ENCODE data around the gene SORCS3. TPM values are rescaled to one million over a fixed set of nuclear protein-coding genes. Genes with fewer than 3 reads are reported as not detected.

Gene SORCS3
- total and polyA plus RNA-seq, 7 donors, result 0.15 to 1.1 (median 0.33) TPM; not detected in 2

DNA sequence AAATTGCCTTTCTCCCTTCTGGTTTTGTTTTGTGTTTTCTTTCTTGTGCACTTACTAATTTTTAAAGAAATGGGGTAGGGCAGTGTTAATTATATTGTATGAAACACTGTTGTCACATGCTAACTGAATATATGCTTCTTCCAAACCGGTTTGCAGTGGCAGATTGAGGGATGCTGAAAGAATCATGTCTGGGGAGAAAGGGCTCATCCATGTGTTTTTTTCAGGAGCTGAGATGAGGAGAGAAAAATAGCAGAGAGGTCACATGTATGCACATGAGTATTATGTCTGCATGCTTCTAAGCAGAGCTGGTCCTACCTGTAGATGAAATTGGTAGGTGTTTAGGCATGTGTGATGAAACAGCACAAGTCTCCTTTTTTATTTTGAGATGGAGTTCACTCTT, 17.0 kb downstream of the SORCS3 start:
- intact Hi-C loops (cut with DNase I), result no loop called here
- no peak for DNase-seq
- Histone ChIP-seq H3K4me1 (peaks cover 0 to 6% (median 0%) of the 10 kb centered on the region in 4 donors), H3K27ac (no peak overlapping the region), H3K4me3 (no peak overlapping the region), H3K27me3 (no peaks in the 10 kb centered on the region), H3K36me3 (no peaks in the 10 kb centered on the region), H3K9me3 (no peaks in the 10 kb centered on the region)
- TF ChIP-seq, protein P1, sequence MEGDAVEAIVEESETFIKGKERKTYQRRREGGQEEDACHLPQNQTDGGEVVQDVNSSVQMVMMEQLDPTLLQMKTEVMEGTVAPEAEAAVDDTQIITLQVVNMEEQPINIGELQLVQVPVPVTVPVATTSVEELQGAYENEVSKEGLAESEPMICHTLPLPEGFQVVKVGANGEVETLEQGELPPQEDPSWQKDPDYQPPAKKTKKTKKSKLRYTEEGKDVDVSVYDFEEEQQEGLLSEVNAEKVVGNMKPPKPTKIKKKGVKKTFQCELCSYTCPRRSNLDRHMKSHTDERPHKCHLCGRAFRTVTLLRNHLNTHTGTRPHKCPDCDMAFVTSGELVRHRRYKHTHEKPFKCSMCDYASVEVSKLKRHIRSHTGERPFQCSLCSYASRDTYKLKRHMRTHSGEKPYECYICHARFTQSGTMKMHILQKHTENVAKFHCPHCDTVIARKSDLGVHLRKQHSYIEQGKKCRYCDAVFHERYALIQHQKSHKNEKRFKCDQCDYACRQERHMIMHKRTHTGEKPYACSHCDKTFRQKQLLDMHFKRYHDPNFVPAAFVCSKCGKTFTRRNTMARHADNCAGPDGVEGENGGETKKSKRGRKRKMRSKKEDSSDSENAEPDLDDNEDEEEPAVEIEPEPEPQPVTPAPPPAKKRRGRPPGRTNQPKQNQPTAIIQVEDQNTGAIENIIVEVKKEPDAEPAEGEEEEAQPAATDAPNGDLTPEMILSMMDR (IDR thresholded peaks at IDR 0.05), result no peak
- TF ChIP-seq POLR2A (IDR thresholded peaks at IDR 0.05), result no peak
- TF ChIP-seq EP300 (IDR thresholded peaks at IDR 0.05), result no peak
- TF ChIP-seq POLR2AphosphoS5 (IDR thresholded peaks at IDR 0.05), result no peak
- 70 to 83% methylated on average over 1 of the region's 1 CpG for WGBS, 2 donors

GRCh38 chr10:104659809-104660208, 18.7 kb downstream of the SORCS3 start:
- H3K4me3 ChIP-seq, result no peak overlapping the region
- H3K27ac ChIP-seq, result no peak overlapping the region
- TF ChIP-seq EP300 (IDR thresholded peaks at IDR 0.05) (no peak), POLR2AphosphoS5 (IDR thresholded peaks at IDR 0.05) (no peak), POLR2A (IDR thresholded peaks at IDR 0.05) (no peak)
- TF ChIP-seq, protein P1 (IDR thresholded peaks at IDR 0.05), result no peak
- H3K27me3 ChIP-seq, result no peaks in the 10 kb centered on the region
- WGBS, 2 donors, result 45 to 54% methylated on average over 4 of the region's 4 CpGs
- H3K4me1 ChIP-seq, result peaks cover 0 to 6% (median 0%) of the 10 kb centered on the region in 4 donors
- H3K36me3 ChIP-seq, result no peaks in the 10 kb centered on the region
- no peaks in the 10 kb centered on the region for H3K9me3 ChIP-seq
- intact Hi-C loops (cut with DNase I), result no loop called here
- no peak for DNase-seq

DNA sequence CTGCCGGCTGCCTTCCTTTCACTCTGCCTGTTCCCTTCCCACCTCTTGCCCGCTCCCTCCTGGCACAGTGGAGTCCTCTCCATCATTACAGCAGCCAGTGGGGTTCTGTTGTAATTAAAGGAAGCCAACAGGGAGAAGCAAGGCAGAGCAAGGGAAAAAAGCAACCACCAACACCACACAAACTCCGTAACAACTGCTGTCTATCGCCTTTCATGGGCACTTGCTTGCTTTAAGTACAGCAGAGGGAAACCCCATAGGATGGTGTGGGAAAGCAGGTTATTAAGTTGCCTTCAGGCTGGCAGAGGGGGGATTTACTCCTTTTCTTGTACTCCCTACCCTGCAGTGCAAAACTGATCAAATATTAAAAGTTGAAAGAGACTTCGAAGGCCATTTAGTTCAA, 22.0 kb downstream of the SORCS3 start:
- WGBS, 2 donors, result 80 to 82% methylated on average over 5 of the region's 5 CpGs
- Histone ChIP-seq H3K27ac (no peak overlapping the region), H3K27me3 (no peaks in the 10 kb centered on the region), H3K4me3 (no peak overlapping the region), H3K4me1 (no peaks in the 10 kb centered on the region), H3K9me3 (no peaks in the 10 kb centered on the region), H3K36me3 (no peaks in the 10 kb centered on the region)
- no peak for TF ChIP-seq POLR2AphosphoS5 (IDR thresholded peaks at IDR 0.05)
- TF ChIP-seq, protein P1 (IDR thresholded peaks at IDR 0.05), result no peak
- TF ChIP-seq EP300 (IDR thresholded peaks at IDR 0.05), result no peak
- no peak for TF ChIP-seq POLR2A (IDR thresholded peaks at IDR 0.05)
- no peak for DNase-seq
- intact Hi-C loops (cut with DNase I), result no loop called here

DNA sequence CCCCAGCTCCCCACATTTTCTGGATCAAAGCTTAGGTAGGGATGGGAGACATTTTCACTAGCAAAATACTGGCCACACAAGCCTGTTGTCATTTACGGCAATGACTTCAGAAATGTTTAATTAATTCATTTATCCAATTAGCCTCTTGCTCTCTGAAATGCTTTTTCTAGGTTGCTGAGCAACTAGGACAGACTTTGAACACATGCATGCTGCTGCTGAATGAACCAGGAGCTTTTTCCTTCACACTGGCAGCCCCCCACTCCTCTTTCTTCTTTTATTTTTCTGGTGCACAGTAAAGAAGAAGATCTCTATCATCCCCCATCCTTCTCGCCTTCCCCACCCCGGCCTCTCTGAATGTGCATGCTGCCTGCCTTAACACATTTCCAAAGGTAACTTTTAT, 22.5 kb downstream of the SORCS3 start:
- H3K4me1 ChIP-seq, result no peaks in the 10 kb centered on the region
- intact Hi-C loops (cut with DNase I), result no loop called here
- no peak for TF ChIP-seq EP300 (IDR thresholded peaks at IDR 0.05)
- TF ChIP-seq, protein P1 (IDR thresholded peaks at IDR 0.05), result no peak
- TF ChIP-seq POLR2AphosphoS5 (IDR thresholded peaks at IDR 0.05), result no peak
- TF ChIP-seq POLR2A (IDR thresholded peaks at IDR 0.05), result no peak
- no peak for DNase-seq
- 88 to 93% methylated on average over 3 of the region's 3 CpGs for WGBS, 2 donors
- no peak overlapping the region for H3K4me3 ChIP-seq
- no peaks in the 10 kb centered on the region for H3K27me3 ChIP-seq
- H3K36me3 ChIP-seq, result no peaks in the 10 kb centered on the region
- no peak overlapping the region for H3K27ac ChIP-seq
- H3K9me3 ChIP-seq, result no peaks in the 10 kb centered on the region

DNA sequence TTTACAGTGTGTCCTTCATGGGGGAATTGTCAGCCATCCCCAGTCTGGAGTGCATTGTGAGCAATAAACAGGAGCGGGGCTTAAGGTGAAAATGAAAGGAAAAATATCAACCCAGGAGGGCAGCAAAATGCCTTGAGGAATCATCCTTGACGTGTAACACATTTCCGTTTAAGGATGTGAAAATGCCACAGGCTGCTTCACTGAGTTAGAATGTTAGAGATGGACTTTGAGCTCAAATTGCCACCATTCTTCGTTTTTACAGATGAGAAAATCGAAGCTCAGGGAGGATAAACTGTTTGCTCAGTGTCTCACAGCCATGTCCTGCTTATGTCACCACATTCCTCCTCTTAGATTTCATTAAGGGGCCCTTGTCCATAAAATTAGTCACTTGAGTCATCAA, 23.1 kb downstream of the SORCS3 start:
- intact Hi-C loops (cut with DNase I), result no loop called here
- Histone ChIP-seq H3K4me1 (no peaks in the 10 kb centered on the region), H3K27me3 (no peaks in the 10 kb centered on the region), H3K36me3 (no peaks in the 10 kb centered on the region), H3K9me3 (no peaks in the 10 kb centered on the region), H3K4me3 (no peak overlapping the region), H3K27ac (no peak overlapping the region)
- 12 to 54% methylated on average over 5 of the region's 5 CpGs for WGBS, 2 donors
- no peak for TF ChIP-seq POLR2AphosphoS5 (IDR thresholded peaks at IDR 0.05)
- TF ChIP-seq, protein P1 (IDR thresholded peaks at IDR 0.05), result no peak
- no peak for DNase-seq

All from sigmoid colon (tissue), 7 donors.